Endothelial cell of umbilical vein (primary cell): ENCODE measurements around the gene FMN1. TPM values are rescaled to one million over a fixed set of nuclear protein-coding genes. Genes with fewer than 3 reads are reported as not detected.

Source experiments
- BruUV-seq: library from RNA; stranded (reverse); fragments of 400-500 nt; replicated peaks from 2 replicates; lab custom pipeline; 2021; lab: Mats Ljungman, UMichigan
- CTCF ChIA-PET: fragments of 300-600, 350-600 bp; sonication (Branson Sonifier 250); formaldehyde crosslinking; loops from one replicate; lab custom pipeline; 2021; ENCODE audit warnings: antibody characterized with exemption, inconsistent platforms; lab: Charles Lee
- POLR2A ChIA-PET: fragments of 300-600, 350-600 bp; sonication (Branson Sonifier 250); formaldehyde crosslinking; loops from one replicate; lab custom pipeline; 2021; ENCODE audit warnings: antibody characterized with exemption, inconsistent platforms; lab: Charles Lee
- DNase-seq: peaks from one replicate; pipeline ENCODE4 v3.0.0-alpha.2; 2011; ENCODE audit warnings: low read depth, low spot score
- FAIRE-seq: peaks from 2 replicates; lab custom pipeline; 2011; peaks lifted over from hg19 to GRCh38; lab: Jason Lieb, UNC
- H2AFZ ChIP-seq: 2 replicates; pipeline ENCODE4 v1.6.0; 2012; ENCODE audit warnings: low read depth, low read length, control low read depth, inconsistent platforms
- H3K27ac ChIP-seq: 2 replicates; pipeline ENCODE4 v1.5.1; 2011; ENCODE audit warnings: low read depth, mild to moderate bottlenecking, control low read depth, low read length, moderate library complexity; ENCODE audit not compliant: insufficient read depth
- H3K27me3 ChIP-seq, 2 experiments: 2 replicates each; pipeline versions ENCODE4 v1.6.0 to v1.6.1; 2011; ENCODE audit warnings: low read length in 2 of 2, mixed read lengths in 1 of 2; ENCODE audit not compliant: control insufficient read depth in 2 of 2, insufficient read depth in 2 of 2
- H3K36me3 ChIP-seq, 2 experiments: 2 replicates in 1 of 2; 3 replicates in 1 of 2; pipeline ENCODE4 v1.5.1; 2011; ENCODE audit warnings: low read length in 2 of 2, mild to moderate bottlenecking in 1 of 2, moderate library complexity in 1 of 2; ENCODE audit not compliant: control insufficient read depth in 2 of 2, insufficient read depth in 2 of 2; ENCODE audit errors: extremely low read depth in 1 of 2
- H3K4me1 ChIP-seq: 3 replicates; pipeline ENCODE4 v1.5.1; 2011; ENCODE audit warnings: mild to moderate bottlenecking, low read length; ENCODE audit not compliant: control insufficient read depth, insufficient read depth; ENCODE audit errors: extremely low read depth
- H3K4me2 ChIP-seq: 2 replicates; pipeline ENCODE4 v1.6.1; 2011; ENCODE audit warnings: low read length, control low read depth, mixed read lengths; ENCODE audit not compliant: insufficient read depth
- H3K4me3 ChIP-seq, 3 experiments: fragments of 200-600 bp in 1 of 3; sonication (generic), shearing (Covaris generic) in 1 of 3; replicated peaks in 1 of 3; 2 replicates each; pipeline ENCODE4 v1.5.1; 2011 to 2016; ENCODE audit warnings: control low read depth in 3 of 3, low read length in 3 of 3, mild to moderate bottlenecking in 2 of 3, inconsistent platforms in 1 of 3, low read depth in 1 of 3, moderate library complexity in 1 of 3; ENCODE audit not compliant: insufficient read depth in 1 of 3
- H3K79me2 ChIP-seq: 2 replicates; pipeline ENCODE4 v1.6.0; 2012; ENCODE audit warnings: low read length, inconsistent platforms; ENCODE audit not compliant: control insufficient read depth, insufficient read depth
- H3K9ac ChIP-seq: replicated peaks from 2 replicates; pipeline ENCODE3; 2011; ENCODE audit warnings: low read length, control low read depth; ENCODE audit not compliant: insufficient read depth; ENCODE audit errors: extremely low read depth
- H3K9me1 ChIP-seq: replicated peaks from 3 replicates; pipeline ENCODE4 v1.6.0; 2011; ENCODE audit warnings: mild to moderate bottlenecking, low read length; ENCODE audit not compliant: control insufficient read depth, insufficient read depth; ENCODE audit errors: extremely low read depth
- H3K9me3 ChIP-seq: replicated peaks from 2 replicates; pipeline ENCODE4 v1.5.1; 2012; ENCODE audit warnings: low read length, inconsistent platforms; ENCODE audit not compliant: control insufficient read depth, insufficient read depth
- H4K20me1 ChIP-seq: replicated peaks from 2 replicates; pipeline ENCODE3; 2011; ENCODE audit warnings: mild to moderate bottlenecking, low read length; ENCODE audit not compliant: control insufficient read depth, insufficient read depth; ENCODE audit errors: extremely low read depth
- CTCF ChIP-seq, 2 donors: IDR thresholded peaks; 1 replicate in 1 of 2; 2 replicates in 1 of 2; pipeline ENCODE4 v1.5.1; 2011; ENCODE audit warnings: low read length in 2 of 2, mild to moderate bottlenecking in 2 of 2, moderate library complexity in 2 of 2, control low read depth in 1 of 2, inconsistent platforms in 1 of 2, low read depth in 1 of 2; ENCODE audit not compliant: insufficient read depth in 1 of 2; ENCODE audit errors: extremely low read depth in 1 of 2
- EZH2 ChIP-seq: IDR thresholded peaks from 2 replicates; pipeline ENCODE4 v1.6.1; 2012; ENCODE audit warnings: borderline replicate concordance, low read depth, mild to moderate bottlenecking, moderate library complexity, low read length, inconsistent platforms; ENCODE audit not compliant: severe bottlenecking
- FOS ChIP-seq: IDR thresholded peaks from 2 replicates; pipeline ENCODE4 v1.6.1; 2011; ENCODE audit warnings: mild to moderate bottlenecking, low read length, moderate library complexity, borderline replicate concordance; ENCODE audit not compliant: insufficient read depth
- GATA2 ChIP-seq: IDR thresholded peaks from 2 replicates; pipeline ENCODE4 v1.7.0; 2011; ENCODE audit warnings: low read depth, mild to moderate bottlenecking, moderate library complexity, mixed read lengths, low read length; ENCODE audit not compliant: insufficient read length, insufficient read depth
- JUN ChIP-seq: IDR thresholded peaks from 2 replicates; pipeline ENCODE4 v1.6.1; 2011; ENCODE audit warnings: borderline replicate concordance, low read depth; ENCODE audit not compliant: insufficient read length, insufficient read depth
- MAX ChIP-seq: IDR thresholded peaks from 2 replicates; pipeline ENCODE4 v1.6.1; 2011; ENCODE audit not compliant: insufficient read depth, insufficient read length
- MYC ChIP-seq: IDR thresholded peaks from one replicate; pipeline ENCODE4 v1.6.1; 2011; ENCODE audit warnings: mild to moderate bottlenecking, low read depth, low read length
- POLR2A ChIP-seq: IDR thresholded peaks from 2 replicates; pipeline ENCODE4 v1.6.1; 2012; ENCODE audit warnings: low read depth, mild to moderate bottlenecking, control low read depth, low read length
- POLR2AphosphoS5 ChIP-seq: IDR thresholded peaks from 2 replicates; pipeline ENCODE4 v1.6.1; 2012; ENCODE audit warnings: low read depth, mild to moderate bottlenecking, control low read depth, low read length, moderate library complexity; ENCODE audit not compliant: insufficient read depth
- dilution Hi-C: fragments of 300-500 bp; cut with MboI; formaldehyde crosslinking; loops from one replicate; pipeline ENCODE4 v1.15.0; 2019; ENCODE audit warnings: low sequenced_read_pairs; ENCODE audit not compliant: extremely low pct_ligation_motif_present
- intact Hi-C: fragments of 100-400 bp; cut with micrococcal nuclease; formaldehyde crosslinking; loops from one replicate; pipeline ENCODE4 v1.10.0; 2022
- polyA plus RNA-seq, 4 experiments: library from polyadenylated mRNA; depleted of rRNA in 3 of 4; stranded (reverse) in 3 of 4; unstranded in 1 of 4; fragments of >200 nt; gene quantifications; 2 replicates each; pipeline versions ENCODE4 v1.2.1 to v1.2.3, GENCODE V29; 2011 to 2012; ENCODE audit warnings: missing spikeins in 1 of 4
- total RNA-seq: library from RNA; stranded (reverse); gene quantifications from 2 replicates; pipeline ENCODE4 v1.2.3, GENCODE V29; 2021

FMN1 gene
- total and polyA plus RNA-seq, 2 donors (not counting 3 experiments of a cell fraction or from before 2014, with no cell fraction given) = 0.01 to 0.29 TPM

- BruUV-seq = no TSS peak
- Histone ChIP-seq H3K36me3 (no peaks in the 10 kb centered on the region), H3K9ac (no peak overlapping the region), H3K9me1 (no peaks in the 10 kb centered on the region), H3K27me3 (no peaks in the 10 kb centered on the region), H3K27ac (no peak overlapping the region), H4K20me1 (no peaks in the 10 kb centered on the region), H3K4me3 (no peak overlapping the region), H2AFZ (no peak overlapping the region), H3K4me2 (no peak overlapping the region), H3K79me2 (no peaks in the 10 kb centered on the region), H3K9me3 (no peaks in the 10 kb centered on the region), H3K4me1 (peaks cover 18% of the 10 kb centered on the region)
- no peak for FAIRE-seq
- dilution Hi-C loops (no loop called here), intact Hi-C loops (no loop called here)
- DNase-seq = no peak
- ChIA-PET CTCF (interaction anchor here (3.6 to 4.7 kb wide), 3 partner anchors 12 to 169 kb away, joined by 19 to 48 read pairs (median 30); no protein-coding TSS in a partner anchor), POLR2A (no interaction called here)
- TF ChIP-seq CTCF (IDR thresholded peaks at IDR 0.05; ENCODE audit: extremely low read depth in 1 of 2, insufficient read depth in 1 of 2, low read depth in 1 of 2, low read length in 2 of 2) (no peak), MAX (no peak), JUN (no peak), POLR2A (no peak), FOS (no peak), GATA2 (no peak), EZH2 (no peak), MYC (no peak), POLR2AphosphoS5 (no peak)
Measured at GRCh38 chr15:32831485-32831884, 363.0 kb downstream of the FMN1 start.
